ENCODE measurements around the gene METTL25. TPM values are rescaled to one million over a fixed set of nuclear protein-coding genes. Genes with fewer than 3 reads are reported as not detected.

METTL25 gene
- total RNA-seq = 11.3 and 15.5 TPM in 2 replicates

GRCh38 chr12:82358200-82359114 is at the start of gene METTL25, which contains the start of gene CCDC59:
METTL25 (plus strand) TSS chr12:82358529; CDS start chr12:82358566, 37 bp downstream.
CCDC59 (minus strand) TSS chr12:82358387; CDS start chr12:82358376, 11 bp downstream.

Other genes starting within 250 kb of the METTL25 start
- gene CCDC59, start 142 bp upstream of the METTL25 start, total RNA-seq = 37.7 and 56.9 TPM in 2 replicates

Measured in cardiac atrium fibroblast (primary cell).